HG03565 (cell line): Measurements from ENCODE around the gene STX2.
"Not testable (repeated sequence)": the region's sequence is repeated elsewhere in the genome, so short reads cannot be mapped to it uniquely, and the experiment has no call there.

Experiments
- ATAC-seq: cut with Tn5 transposase; IDR thresholded peaks from one replicate; pipeline ENCODE4 v1.9.1; 2021; ENCODE audit warnings: mild to moderate bottlenecking, moderate library complexity; ENCODE audit not compliant: unreplicated experiment

Gene STX2

GRCh38 chr12:130838951-130839769, at the start of gene STX2:
STX2 (minus strand) TSS chr12:130839250; CDS start chr12:130839099, 151 bp downstream.
- ATAC-seq = peak; percentile 81

- not testable (repeated sequence) for ATAC-seq
These were observed 48.1 kb upstream of the STX2 start for GRCh38 chr12:130887190-130887589.

GRCh38 chr12:130881548-130881947, 42.5 kb upstream of the STX2 start:
- ATAC-seq = no peak

- no peak for ATAC-seq
These were observed 42.0 kb upstream of the STX2 start for GRCh38 chr12:130881046-130881445.

GRCh38 chr12:130880411-130880885, 41.4 kb upstream of the STX2 start:
- peak; percentile 50 for ATAC-seq

- no peak for ATAC-seq
These were observed 40.8 kb upstream of the STX2 start for GRCh38 chr12:130879781-130880389.

- ATAC-seq = peak; percentile 81
These were observed 40.2 kb upstream of the STX2 start for GRCh38 chr12:130879212-130879686.

- no peak for ATAC-seq
These were observed 39.4 kb upstream of the STX2 start for GRCh38 chr12:130878193-130879185.

- no peak for ATAC-seq
These were observed 38.3 kb upstream of the STX2 start for GRCh38 chr12:130877333-130877732.

- no peak for ATAC-seq
These were observed 37.7 kb upstream of the STX2 start for GRCh38 chr12:130876758-130877157.

- ATAC-seq = no peak
These were observed 37.2 kb upstream of the STX2 start for GRCh38 chr12:130876297-130876696.

GRCh38 chr12:130875708-130876107, 36.7 kb upstream of the STX2 start:
- ATAC-seq = not testable (repeated sequence)

GRCh38 chr12:130875193-130875592, 36.1 kb upstream of the STX2 start:
- ATAC-seq = no peak

- ATAC-seq = no peak
These were observed 35.6 kb upstream of the STX2 start for GRCh38 chr12:130874696-130875095.

GRCh38 chr12:130873825-130874224, 34.8 kb upstream of the STX2 start:
- ATAC-seq = no peak

GRCh38 chr12:130873106-130873795, 34.2 kb upstream of the STX2 start:
- no peak for ATAC-seq

- ATAC-seq = peak; percentile 4
These were observed 33.4 kb upstream of the STX2 start for GRCh38 chr12:130872179-130873096.

- ATAC-seq = peak; percentile 63
These were observed 32.5 kb upstream of the STX2 start, which contains the start of gene RAN for GRCh38 chr12:130871286-130872178. RAN (plus strand) TSS chr12:130872066; CDS start chr12:130872594, 528 bp downstream.
